ENCODE results near the gene MARVELD3. TPM values are rescaled to one million over a fixed set of nuclear protein-coding genes. Genes with fewer than 3 reads are reported as not detected.
"Not testable (repeated sequence)": the region's sequence is repeated elsewhere in the genome, so short reads cannot be mapped to it uniquely, and the experiment has no call there.

The MARVELD3 gene
- total RNA-seq, 3 donors from 2014 or later, result 46.9 to 108 (median 85.8) TPM

DNA sequence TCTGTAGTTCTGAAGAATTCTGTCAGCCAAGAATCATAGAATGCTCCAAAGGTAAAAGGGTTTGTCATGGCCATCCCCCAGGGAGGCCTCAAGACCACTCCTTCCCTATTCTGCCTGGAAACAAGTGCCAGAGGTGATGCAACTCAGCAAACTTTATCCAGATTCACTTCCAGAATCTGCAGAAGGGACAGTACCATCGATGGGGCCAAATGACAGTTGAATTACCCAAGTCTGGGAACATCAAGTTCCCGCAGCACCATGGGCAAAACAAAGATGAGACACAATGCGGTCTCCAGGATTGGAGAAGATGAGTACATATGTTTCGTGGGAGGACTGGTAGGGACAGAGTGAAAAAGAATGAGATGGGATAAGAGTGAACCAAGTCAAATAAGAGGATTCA is 35.4 kb upstream of the MARVELD3 start:
- intact Hi-C loops (cut with DNase I, micrococcal nuclease), result no loop called here
- H3K4me1 ChIP-seq (ENCODE audit: low read depth), result no peaks in the 10 kb centered on the region
- no peak for DNase-seq
- TF ChIP-seq, protein P1, sequence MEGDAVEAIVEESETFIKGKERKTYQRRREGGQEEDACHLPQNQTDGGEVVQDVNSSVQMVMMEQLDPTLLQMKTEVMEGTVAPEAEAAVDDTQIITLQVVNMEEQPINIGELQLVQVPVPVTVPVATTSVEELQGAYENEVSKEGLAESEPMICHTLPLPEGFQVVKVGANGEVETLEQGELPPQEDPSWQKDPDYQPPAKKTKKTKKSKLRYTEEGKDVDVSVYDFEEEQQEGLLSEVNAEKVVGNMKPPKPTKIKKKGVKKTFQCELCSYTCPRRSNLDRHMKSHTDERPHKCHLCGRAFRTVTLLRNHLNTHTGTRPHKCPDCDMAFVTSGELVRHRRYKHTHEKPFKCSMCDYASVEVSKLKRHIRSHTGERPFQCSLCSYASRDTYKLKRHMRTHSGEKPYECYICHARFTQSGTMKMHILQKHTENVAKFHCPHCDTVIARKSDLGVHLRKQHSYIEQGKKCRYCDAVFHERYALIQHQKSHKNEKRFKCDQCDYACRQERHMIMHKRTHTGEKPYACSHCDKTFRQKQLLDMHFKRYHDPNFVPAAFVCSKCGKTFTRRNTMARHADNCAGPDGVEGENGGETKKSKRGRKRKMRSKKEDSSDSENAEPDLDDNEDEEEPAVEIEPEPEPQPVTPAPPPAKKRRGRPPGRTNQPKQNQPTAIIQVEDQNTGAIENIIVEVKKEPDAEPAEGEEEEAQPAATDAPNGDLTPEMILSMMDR (IDR thresholded peaks at IDR 0.05), result no peak
- H3K9me3 ChIP-seq, result no peaks in the 10 kb centered on the region
- no peaks in the 10 kb centered on the region for H3K36me3 ChIP-seq (ENCODE audit: low read depth)
- no peak for ATAC-seq
- H3K4me3 ChIP-seq, result no peak overlapping the region

DNA sequence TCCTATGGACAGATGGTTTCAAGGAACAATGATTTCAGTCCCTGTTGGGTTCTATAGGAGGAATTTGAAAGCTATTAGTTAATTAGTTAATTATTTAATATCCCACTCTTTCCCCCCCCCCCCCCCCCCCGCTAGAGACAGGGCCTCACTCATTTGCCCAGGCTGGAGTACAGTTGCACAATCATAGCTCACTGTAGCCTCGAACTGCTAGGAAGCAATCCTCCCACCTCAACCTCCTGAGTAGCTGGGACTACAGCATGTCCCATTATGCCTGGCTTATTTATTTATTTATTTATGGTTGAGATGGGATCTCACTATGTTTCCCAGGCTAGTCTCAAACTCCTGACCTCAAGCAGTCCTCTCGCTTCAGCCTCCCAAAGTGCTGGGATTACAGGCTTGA is 34.1 kb upstream of the MARVELD3 start:
- TF ChIP-seq, protein P1 (IDR thresholded peaks at IDR 0.05), result no peak
- intact Hi-C loops (cut with DNase I, micrococcal nuclease), result no loop called here
- Histone ChIP-seq H3K4me3 (no peak overlapping the region), H3K4me1 (ENCODE audit: low read depth) (no peaks in the 10 kb centered on the region), H3K9me3 (no peaks in the 10 kb centered on the region), H3K36me3 (ENCODE audit: low read depth) (no peaks in the 10 kb centered on the region)
- DNase-seq (no peak), ATAC-seq (no peak)

DNA sequence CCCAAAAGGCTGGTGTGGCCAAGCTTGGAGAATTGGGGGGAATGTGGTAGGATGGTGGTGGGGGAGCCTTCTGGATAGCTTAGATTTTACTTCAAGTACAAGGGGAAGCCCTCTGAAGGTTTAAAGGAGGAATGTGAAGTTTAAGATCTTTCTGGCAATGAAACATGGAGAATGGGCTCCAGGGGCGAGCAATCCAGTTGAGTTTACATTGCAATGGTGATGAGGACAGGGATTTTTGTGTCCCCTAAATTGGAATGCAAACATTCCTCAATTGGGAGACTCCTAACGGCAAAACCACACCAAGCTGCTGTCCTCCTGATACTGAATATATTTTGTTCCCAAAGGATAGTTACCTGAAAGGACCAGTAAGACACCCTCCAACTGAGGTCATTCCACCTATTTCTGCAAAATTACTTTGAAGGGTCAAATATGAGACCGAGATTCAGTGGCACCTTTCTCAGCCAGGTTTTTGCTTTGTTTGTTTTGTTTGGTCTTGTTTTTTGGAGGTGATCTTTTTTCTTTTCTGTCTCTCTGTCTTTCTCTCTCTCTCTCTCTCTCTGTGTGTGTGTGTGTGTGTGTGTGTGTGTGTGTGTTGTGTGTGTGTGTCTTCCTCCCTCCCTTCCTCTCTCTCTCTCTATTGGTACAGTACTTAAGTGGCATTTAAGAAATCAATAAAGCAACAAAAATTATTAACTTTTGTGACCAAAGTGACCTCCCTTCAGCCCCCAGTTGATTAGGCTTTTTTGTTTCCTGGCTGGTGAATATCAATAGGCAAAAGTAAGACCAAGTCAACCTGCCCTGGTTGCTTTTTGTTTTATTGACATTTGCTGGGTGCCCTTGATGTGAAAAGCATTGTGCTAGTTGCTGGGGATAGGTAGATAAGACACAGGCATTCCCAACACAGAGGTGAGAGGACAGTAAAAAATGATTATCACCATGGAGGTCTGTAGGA is 32.7 kb upstream of the MARVELD3 start:
- Histone ChIP-seq H3K4me3 (no peak overlapping the region), H3K9me3 (no peaks in the 10 kb centered on the region), H3K36me3 (ENCODE audit: low read depth) (no peaks in the 10 kb centered on the region), H3K4me1 (ENCODE audit: low read depth) (no peaks in the 10 kb centered on the region)
- DNase-seq, result no peak
- no peak for ATAC-seq
- intact Hi-C loops (cut with DNase I, micrococcal nuclease), result no loop called here
- TF ChIP-seq, protein P1 (IDR thresholded peaks at IDR 0.05), result no peak

DNA sequence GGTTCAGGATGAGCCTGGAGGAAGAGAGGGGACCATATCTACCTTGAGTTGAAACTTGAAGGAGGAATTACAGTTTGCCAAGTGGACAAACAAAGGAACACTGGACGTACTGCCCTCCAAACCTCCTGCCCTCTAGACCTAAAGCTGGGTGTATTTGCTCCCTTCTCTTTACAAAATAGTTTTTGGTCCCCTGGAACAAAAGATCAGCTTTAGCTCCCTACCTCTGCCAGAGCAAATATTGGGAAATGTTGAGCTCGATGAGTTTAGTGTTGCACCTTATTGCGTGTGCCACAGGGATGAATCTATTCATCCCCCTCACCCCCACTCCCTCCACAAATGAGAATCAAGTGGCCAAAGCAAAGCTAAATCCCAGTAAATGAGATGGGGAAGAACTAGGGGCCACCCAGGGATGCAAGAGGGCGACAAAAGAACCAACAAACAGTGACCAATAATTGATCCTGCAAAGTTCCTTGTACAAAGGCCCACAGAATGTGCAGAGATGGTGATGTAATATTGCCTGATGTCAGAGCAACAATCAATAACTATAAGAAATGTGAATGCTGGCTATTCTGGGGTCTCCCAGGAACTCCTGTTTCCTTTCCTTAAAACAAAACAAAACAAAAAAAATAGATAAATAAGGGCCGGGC is 31.9 kb upstream of the MARVELD3 start:
- intact Hi-C loops (cut with DNase I, micrococcal nuclease), result no loop called here
- ATAC-seq (no peak), DNase-seq (no peak)
- Histone ChIP-seq H3K36me3 (ENCODE audit: low read depth) (no peaks in the 10 kb centered on the region), H3K4me1 (ENCODE audit: low read depth) (no peaks in the 10 kb centered on the region), H3K9me3 (no peaks in the 10 kb centered on the region), H3K4me3 (no peak overlapping the region)
- TF ChIP-seq, protein P1 (IDR thresholded peaks at IDR 0.05), result no peak

DNA sequence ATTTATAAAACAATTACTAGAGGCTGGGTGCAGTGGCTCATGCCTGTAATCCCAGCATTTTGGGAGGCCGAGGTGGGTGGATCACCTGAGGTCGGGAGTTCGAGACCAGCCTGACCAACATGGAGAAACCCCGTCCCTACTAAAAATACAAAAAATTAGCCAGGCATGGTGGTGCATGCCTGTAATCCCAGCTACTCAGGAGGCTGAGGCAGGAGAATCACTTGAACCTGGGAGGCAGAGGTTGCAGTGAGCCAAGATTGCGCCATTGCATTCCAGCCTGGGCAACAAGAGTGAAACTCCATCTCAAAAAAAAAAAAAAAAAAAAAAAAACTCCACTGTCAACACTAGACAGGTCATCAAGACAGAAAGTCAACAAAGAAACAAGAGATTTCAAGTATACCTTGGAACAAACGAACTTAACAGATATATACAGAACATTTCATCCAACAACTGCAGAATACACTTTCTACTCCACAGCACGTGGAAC is 30.6 kb upstream of the MARVELD3 start:
- intact Hi-C loops (cut with DNase I, micrococcal nuclease); H3K36me3 ChIP-seq (ENCODE audit: low read depth); H3K4me1 ChIP-seq (ENCODE audit: low read depth); H3K9me3 ChIP-seq; DNase-seq; H3K4me3 ChIP-seq; ATAC-seq: not testable (repeated sequence)

DNA sequence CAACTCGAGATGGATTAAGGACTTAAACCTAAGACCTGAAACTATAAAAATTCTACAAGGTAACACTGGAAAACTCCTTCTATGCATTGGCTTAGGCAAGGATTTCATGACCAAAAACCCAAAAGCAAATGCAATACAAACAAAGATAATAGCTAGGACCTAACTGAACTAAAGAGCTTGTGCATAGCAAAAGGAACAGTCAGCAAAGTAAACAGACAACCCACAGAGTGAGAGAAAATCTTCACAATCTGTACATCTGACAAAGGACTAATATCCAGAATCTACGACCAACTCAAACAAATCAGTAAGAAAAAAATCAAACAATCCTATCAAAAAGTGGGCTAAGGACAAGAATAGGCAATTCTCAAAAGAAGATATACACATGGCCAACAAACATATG is 27.6 kb upstream of the MARVELD3 start:
- ATAC-seq; DNase-seq; H3K4me1 ChIP-seq (ENCODE audit: low read depth); H3K36me3 ChIP-seq (ENCODE audit: low read depth); intact Hi-C loops (cut with DNase I, micrococcal nuclease); H3K4me3 ChIP-seq; H3K9me3 ChIP-seq: not testable (repeated sequence)
